Measurements from ENCODE around the gene CAB39L. TPM values are rescaled to one million over a fixed set of nuclear protein-coding genes. Genes with fewer than 3 reads are reported as not detected.

Gene CAB39L
- total RNA-seq, 2 experiments from 2014 or later, result 9.6 to 28.6 TPM

DNA sequence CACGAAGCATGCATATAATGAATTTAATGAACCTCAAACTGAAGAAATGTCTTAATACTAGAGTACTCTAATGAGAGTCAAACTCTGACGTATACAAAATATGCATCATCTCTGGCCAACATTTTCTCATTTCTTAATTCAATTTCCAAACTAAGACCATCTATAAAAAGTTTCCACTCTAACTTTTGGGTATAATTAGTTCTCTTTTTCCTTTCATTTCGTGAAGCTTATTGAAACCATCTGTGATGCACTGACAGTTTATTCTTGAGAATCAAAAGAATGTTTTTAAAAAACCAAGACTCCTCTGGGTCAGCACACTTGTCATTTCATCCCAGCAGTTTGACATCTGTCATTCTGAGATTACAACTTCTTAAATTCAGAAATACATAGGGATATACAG, 90.0 kb downstream of the CAB39L start:
- H3K4me3 ChIP-seq (ENCODE audit: low read depth, low read length, poor library complexity, severe bottlenecking), result no peak overlapping the region

DNA sequence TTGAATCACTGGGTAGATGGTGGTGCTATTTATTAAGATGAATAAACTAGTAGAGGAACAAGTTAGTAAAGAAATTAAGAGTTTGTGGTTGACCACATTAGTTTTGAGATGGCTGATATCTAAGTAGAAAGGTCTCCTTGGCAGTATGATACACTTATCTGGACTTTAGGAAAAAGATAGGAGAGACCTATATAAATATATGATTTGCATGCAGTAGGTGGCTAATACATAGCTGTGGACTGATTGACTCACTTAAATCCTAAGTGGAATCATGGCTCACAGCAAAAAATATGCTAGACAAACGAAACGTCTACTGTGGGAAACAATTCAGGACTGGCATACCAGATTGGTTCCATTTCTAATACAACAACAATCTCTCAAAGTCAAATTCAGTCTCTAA, 92.0 kb downstream of the CAB39L start:
- Histone ChIP-seq H4K20me1 (ENCODE audit: insufficient read depth, low read length) (no peaks in the 10 kb centered on the region), H2AFZ (ENCODE audit: low read length) (no peak overlapping the region), H3K79me2 (ENCODE audit: insufficient read depth, low read depth, low read length) (no peaks in the 10 kb centered on the region), H3K4me3 (ENCODE audit: low read depth, low read length, poor library complexity, severe bottlenecking) (no peak overlapping the region), H3K36me3 (ENCODE audit: insufficient read depth, low read length) (peaks cover 62% of the 10 kb centered on the region), H3K4me2 (ENCODE audit: low read length) (no peak overlapping the region), H3K4me1 (ENCODE audit: insufficient read depth, low read length, poor library complexity, severe bottlenecking) (no peaks in the 10 kb centered on the region), H3K9me2 (ENCODE audit: insufficient read depth, low read length) (no peaks in the 10 kb centered on the region), H3K9me3 (ENCODE audit: low read length) (no peaks in the 10 kb centered on the region), H3K27ac (ENCODE audit: low read depth, low read length, poor library complexity, severe bottlenecking) (no peak overlapping the region)
- intact Hi-C loops (cut with micrococcal nuclease; ENCODE audit: unreplicated experiment), result no loop called here
- ChIA-PET POLR2A (interaction anchor here (0.6 to 1.3 kb wide), 3 partner anchors 16 to 1080 kb away, joined by 3 to 4 read pairs (median 3); no protein-coding TSS in a partner anchor), CTCF (ENCODE audit: unreplicated experiment) (no interaction called here)
- DNase-seq (ENCODE audit: low spot score), result no peak
- BruUV-seq (replicated peaks), result no TSS peak
- TF ChIP-seq, protein P1, sequence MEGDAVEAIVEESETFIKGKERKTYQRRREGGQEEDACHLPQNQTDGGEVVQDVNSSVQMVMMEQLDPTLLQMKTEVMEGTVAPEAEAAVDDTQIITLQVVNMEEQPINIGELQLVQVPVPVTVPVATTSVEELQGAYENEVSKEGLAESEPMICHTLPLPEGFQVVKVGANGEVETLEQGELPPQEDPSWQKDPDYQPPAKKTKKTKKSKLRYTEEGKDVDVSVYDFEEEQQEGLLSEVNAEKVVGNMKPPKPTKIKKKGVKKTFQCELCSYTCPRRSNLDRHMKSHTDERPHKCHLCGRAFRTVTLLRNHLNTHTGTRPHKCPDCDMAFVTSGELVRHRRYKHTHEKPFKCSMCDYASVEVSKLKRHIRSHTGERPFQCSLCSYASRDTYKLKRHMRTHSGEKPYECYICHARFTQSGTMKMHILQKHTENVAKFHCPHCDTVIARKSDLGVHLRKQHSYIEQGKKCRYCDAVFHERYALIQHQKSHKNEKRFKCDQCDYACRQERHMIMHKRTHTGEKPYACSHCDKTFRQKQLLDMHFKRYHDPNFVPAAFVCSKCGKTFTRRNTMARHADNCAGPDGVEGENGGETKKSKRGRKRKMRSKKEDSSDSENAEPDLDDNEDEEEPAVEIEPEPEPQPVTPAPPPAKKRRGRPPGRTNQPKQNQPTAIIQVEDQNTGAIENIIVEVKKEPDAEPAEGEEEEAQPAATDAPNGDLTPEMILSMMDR (conservative IDR thresholded peaks at IDR 0.05; ENCODE audit: low read length), result no peak
- TF ChIP-seq EZH2phosphoT487 (IDR thresholded peaks at IDR 0.05; ENCODE audit: borderline replicate concordance, low read depth, low read length), result no peak

More for the DNA sequence above, 90.0 kb downstream of the CAB39L start:
- TF ChIP-seq, protein P1 (conservative IDR thresholded peaks at IDR 0.05; ENCODE audit: low read length), result no peak
- no peak for TF ChIP-seq EZH2phosphoT487 (IDR thresholded peaks at IDR 0.05; ENCODE audit: borderline replicate concordance, low read depth, low read length)
- intact Hi-C loops (cut with micrococcal nuclease; ENCODE audit: unreplicated experiment), result no loop called here
- Histone ChIP-seq H3K9me2 (ENCODE audit: insufficient read depth, low read length) (no peaks in the 10 kb centered on the region), H3K79me2 (ENCODE audit: insufficient read depth, low read depth, low read length) (no peaks in the 10 kb centered on the region), H3K9me3 (ENCODE audit: low read length) (no peaks in the 10 kb centered on the region), H3K36me3 (ENCODE audit: insufficient read depth, low read length) (peaks cover 68% of the 10 kb centered on the region), H2AFZ (ENCODE audit: low read length) (no peak overlapping the region), H3K27ac (ENCODE audit: low read depth, low read length, poor library complexity, severe bottlenecking) (no peak overlapping the region), H3K4me1 (ENCODE audit: insufficient read depth, low read length, poor library complexity, severe bottlenecking) (no peaks in the 10 kb centered on the region), H4K20me1 (ENCODE audit: insufficient read depth, low read length) (no peaks in the 10 kb centered on the region), H3K4me2 (ENCODE audit: low read length) (no peak overlapping the region)
- DNase-seq (ENCODE audit: low spot score), result no peak
- CTCF ChIA-PET (ENCODE audit: unreplicated experiment), result no interaction called here
- POLR2A ChIA-PET, result interaction anchor here (0.5 to 1.3 kb wide), 2 partner anchors 14 to 85 kb away, joined by 3 read pairs; no protein-coding TSS in a partner anchor
- no TSS peak for BruUV-seq (replicated peaks)

DNA sequence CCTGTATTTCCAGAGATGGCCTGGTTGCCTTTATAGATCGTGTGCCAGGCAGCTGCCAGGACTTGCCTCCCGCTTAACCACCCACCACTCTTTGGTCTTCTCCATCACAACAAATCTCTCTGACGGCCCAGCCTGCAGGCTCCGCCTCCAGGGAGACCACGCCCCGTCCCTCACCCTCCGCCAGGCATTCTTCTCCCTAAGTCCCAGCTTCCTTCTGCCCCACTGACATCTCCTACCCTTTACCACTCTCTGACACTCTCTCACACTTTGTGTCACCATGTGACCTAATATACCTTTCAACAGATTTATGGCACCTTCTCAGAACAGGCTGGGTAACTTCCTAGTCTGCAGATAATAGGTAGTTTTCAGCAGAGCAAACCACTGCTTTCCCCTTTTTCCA, 95.1 kb downstream of the CAB39L start:
- Histone ChIP-seq H3K9me2 (ENCODE audit: insufficient read depth, low read length) (no peaks in the 10 kb centered on the region), H3K4me3 (ENCODE audit: low read depth, low read length, poor library complexity, severe bottlenecking) (no peak overlapping the region), H3K4me2 (ENCODE audit: low read length) (no peak overlapping the region), H3K4me1 (ENCODE audit: insufficient read depth, low read length, poor library complexity, severe bottlenecking) (no peaks in the 10 kb centered on the region), H4K20me1 (ENCODE audit: insufficient read depth, low read length) (no peaks in the 10 kb centered on the region), H3K79me2 (ENCODE audit: insufficient read depth, low read depth, low read length) (no peaks in the 10 kb centered on the region), H3K27ac (ENCODE audit: low read depth, low read length, poor library complexity, severe bottlenecking) (no peak overlapping the region), H3K9me3 (ENCODE audit: low read length) (no peaks in the 10 kb centered on the region), H2AFZ (ENCODE audit: low read length) (no peak overlapping the region), H3K36me3 (ENCODE audit: insufficient read depth, low read length) (peaks cover 44% of the 10 kb centered on the region)
- TF ChIP-seq, protein P1 (conservative IDR thresholded peaks at IDR 0.05; ENCODE audit: low read length), result no peak
- TF ChIP-seq EZH2phosphoT487 (IDR thresholded peaks at IDR 0.05; ENCODE audit: borderline replicate concordance, low read depth, low read length), result no peak
- intact Hi-C loops (cut with micrococcal nuclease; ENCODE audit: unreplicated experiment), result no loop called here
- CTCF ChIA-PET (ENCODE audit: unreplicated experiment), result no interaction called here
- DNase-seq (ENCODE audit: low spot score), result no peak
- BruUV-seq (replicated peaks), result no TSS peak
- POLR2A ChIA-PET, result interaction anchor here (0.6 kb wide), 2 partner anchors 9 to 313 kb away, joined by 3 read pairs; no protein-coding TSS in a partner anchor
